ENCODE measurements around the gene SCYGR1.
"Not testable (repeated sequence)": the region's sequence is repeated elsewhere in the genome, so short reads cannot be mapped to it uniquely, and the experiment has no call there.

SCYGR1 gene

GRCh38 chr2:227402321-227402720 lies 14.6 kb upstream of the SCYGR1 start:
- no peak for DNase-seq

- DNase-seq, result no peak
These were observed 13.8 kb upstream of the SCYGR1 start for GRCh38 chr2:227401550-227401949.

GRCh38 chr2:227398684-227399670 lies 11.2 kb upstream of the SCYGR1 start:
- DNase-seq, result no peak

- DNase-seq, result no peak
These were observed 9.8 kb upstream of the SCYGR1 start for GRCh38 chr2:227397562-227397961.

- no peak for DNase-seq
These were observed 7.8 kb upstream of the SCYGR1 start for GRCh38 chr2:227395556-227395955.

- no peak for DNase-seq
These were observed 6.7 kb upstream of the SCYGR1 start for GRCh38 chr2:227394401-227394800.

- DNase-seq, result no peak
These were observed 2.9 kb upstream of the SCYGR1 start for GRCh38 chr2:227390468-227391256.

GRCh38 chr2:227389661-227390060 lies 1.9 kb upstream of the SCYGR1 start:
- no peak for DNase-seq

- no peak for DNase-seq
These were observed 1.5 kb upstream of the SCYGR1 start for GRCh38 chr2:227389231-227389630.

- no peak for DNase-seq
These were observed 825 bp upstream of the SCYGR1 start for GRCh38 chr2:227388537-227389011.

GRCh38 chr2:227386630-227387029 lies 1.1 kb downstream of the SCYGR1 start:
- no peak for DNase-seq

GRCh38 chr2:227383686-227384085 lies 4.1 kb downstream of the SCYGR1 start:
- DNase-seq, result no peak

- DNase-seq, result not testable (repeated sequence)
These were observed 5.4 kb downstream of the SCYGR1 start for GRCh38 chr2:227382241-227382835.

GRCh38 chr2:227379095-227379494 lies 8.7 kb downstream of the SCYGR1 start, which contains the start of gene TM4SF20:
Gene TM4SF20 (minus strand): TSS chr2:227379306. CDS start chr2:227379268, 38 bp downstream.
- no peak for DNase-seq

- DNase-seq, result no peak
These were observed 9.4 kb downstream of the SCYGR1 start for GRCh38 chr2:227378371-227378782.

GRCh38 chr2:227377467-227378351 lies 10.0 kb downstream of the SCYGR1 start:
- DNase-seq, result no peak

- no peak for DNase-seq
These were observed 10.9 kb downstream of the SCYGR1 start for GRCh38 chr2:227376656-227377396.

GRCh38 chr2:227374158-227374557 lies 13.6 kb downstream of the SCYGR1 start:
- DNase-seq, result no peak

- no peak for DNase-seq
These were observed 14.4 kb downstream of the SCYGR1 start for GRCh38 chr2:227373389-227373788.

GRCh38 chr2:227370791-227371312 lies 16.9 kb downstream of the SCYGR1 start:
- DNase-seq, result no peak

- no peak for DNase-seq
These were observed 17.7 kb downstream of the SCYGR1 start for GRCh38 chr2:227370092-227370491.

All from NCI-H1930 (cell line).